NT2/D1 (cell line): ENCODE results near the gene CLMP.

Experiments
- SUZ12 ChIP-seq: IDR thresholded peaks from 2 replicates; pipeline ENCODE4 v1.6.1; 2011; ENCODE audit not compliant: insufficient read length, insufficient read depth; ENCODE audit errors: extremely low read depth
- YY1 ChIP-seq: IDR thresholded peaks from 2 replicates; pipeline ENCODE4 v1.6.1; 2011; ENCODE audit not compliant: insufficient read length, insufficient read depth
- ZNF274 ChIP-seq: IDR thresholded peaks from 2 replicates; pipeline ENCODE4 v1.6.1; 2011; ENCODE audit warnings: mild to moderate bottlenecking, low read depth, low read length

- TF ChIP-seq ZNF274 (no peak), YY1 (no peak), SUZ12 (no peak)
Observed at GRCh38 chr11:123047947-123048293, 147.1 kb downstream of the CLMP start.
